Suprapubic skin (tissue), 4 donors: ENCODE measurements around the gene ZNF148. TPM values are rescaled to one million over a fixed set of nuclear protein-coding genes. Genes with fewer than 3 reads are reported as not detected.

Experiments used
- DNase-seq, 2 donors: peaks; one replicate each; pipeline ENCODE4 v3.0.0-alpha.2; 2019; ENCODE audit warnings: low spot score in 2 of 2
- H3K27ac ChIP-seq: fragments of 200-600 bp; sonication (generic); one replicate; pipeline ENCODE4 v1.5.1; 2019
- H3K27me3 ChIP-seq: fragments of 200-600 bp; sonication (generic); one replicate; pipeline ENCODE4 v1.5.1; 2019
- H3K36me3 ChIP-seq: fragments of 200-600 bp; sonication (generic); one replicate; pipeline ENCODE4 v1.5.1; 2019
- H3K4me1 ChIP-seq: fragments of 200-600 bp; sonication (generic); one replicate; pipeline ENCODE4 v1.5.1; 2019
- H3K4me3 ChIP-seq: fragments of 200-600 bp; sonication (generic); one replicate; pipeline ENCODE4 v1.5.1; 2019; ENCODE audit warnings: mild to moderate bottlenecking
- H3K9me3 ChIP-seq: fragments of 200-600 bp; sonication (generic); one replicate; pipeline ENCODE4 v1.5.1; 2019
- CTCF ChIP-seq, 2 donors: fragments of 200-600 bp in 1 of 2; fragments of 450-650 bp in 1 of 2; sonication (generic) in 1 of 2; IDR thresholded peaks; one replicate each; pipeline ENCODE4 v1.5.1; 2016 to 2019; ENCODE audit warnings: antibody characterized with exemption in 2 of 2, mild to moderate bottlenecking in 1 of 2, moderate library complexity in 1 of 2
- EP300 ChIP-seq: sonication (generic); formaldehyde crosslinking; IDR thresholded peaks from one replicate; pipeline ENCODE4 v1.6.1; 2017; ENCODE audit warnings: antibody characterized with exemption
- POLR2A ChIP-seq, 2 donors: fragments of 450-650 bp; IDR thresholded peaks; one replicate each; pipeline ENCODE4 v1.6.1; 2017; ENCODE audit warnings: antibody characterized with exemption in 2 of 2, mild to moderate bottlenecking in 2 of 2, moderate library complexity in 2 of 2
- POLR2AphosphoS5 ChIP-seq, 3 donors: sonication (generic); formaldehyde crosslinking; IDR thresholded peaks; one replicate each; pipeline ENCODE4 v1.6.1; 2017; ENCODE audit warnings: antibody characterized with exemption in 3 of 3
- WGBS: methylation state at CpG from one replicate; pipeline ENCODE4 v1.1.5; 2018; 5-methylcytosine and 5-hydroxymethylcytosine counted together
- total RNA-seq, 4 donors: library from RNA; depleted of rRNA; stranded (reverse); fragments of >200 nt; gene quantifications; one replicate each; pipeline ENCODE4 v1.1.0, GENCODE V29; 2016

ZNF148 gene
- total RNA-seq, 4 donors from 2014 or later = 16.5 to 30.0 (median 20.3) TPM

- Histone ChIP-seq H3K4me1 (no peaks in the 10 kb centered on the region), H3K4me3 (no peak overlapping the region), H3K36me3 (peaks cover 20% of the 10 kb centered on the region), H3K27ac (no peak overlapping the region), H3K27me3 (no peaks in the 10 kb centered on the region), H3K9me3 (no peaks in the 10 kb centered on the region)
- DNase-seq = no peak
- 100% methylated on average over 1 of the region's 1 CpG for WGBS
- TF ChIP-seq EP300 (no peak), POLR2AphosphoS5 (IDR thresholded peaks at IDR 0.05) (no peak), POLR2A (IDR thresholded peaks at IDR 0.05) (no peak), CTCF (IDR thresholded peaks at IDR 0.05) (no peak)
Observed at GRCh38 chr3:125229707-125230106, 145.4 kb downstream of the ZNF148 start.

GRCh38 chr3:125229168-125229567 is 146.0 kb downstream of the ZNF148 start:
- Histone ChIP-seq H3K4me3 (no peak overlapping the region), H3K27me3 (no peaks in the 10 kb centered on the region), H3K36me3 (peaks cover 20% of the 10 kb centered on the region), H3K4me1 (no peaks in the 10 kb centered on the region), H3K9me3 (no peaks in the 10 kb centered on the region), H3K27ac (no peak overlapping the region)
- 84% methylated on average over 7 of the region's 7 CpGs for WGBS
- TF ChIP-seq EP300 (no peak), CTCF (IDR thresholded peaks at IDR 0.05) (no peak), POLR2A (IDR thresholded peaks at IDR 0.05) (no peak), POLR2AphosphoS5 (IDR thresholded peaks at IDR 0.05) (no peak)
- DNase-seq = no peak

- Histone ChIP-seq H3K4me3 (no peak overlapping the region), H3K9me3 (no peaks in the 10 kb centered on the region), H3K36me3 (no peaks in the 10 kb centered on the region), H3K27ac (no peak overlapping the region), H3K27me3 (no peaks in the 10 kb centered on the region), H3K4me1 (no peaks in the 10 kb centered on the region)
- TF ChIP-seq POLR2AphosphoS5 (IDR thresholded peaks at IDR 0.05) (no peak), EP300 (no peak), CTCF (IDR thresholded peaks at IDR 0.05) (no peak), POLR2A (IDR thresholded peaks at IDR 0.05) (no peak)
- 76% methylated on average over 3 of the region's 3 CpGs for WGBS
- DNase-seq = no peak
Observed at GRCh38 chr3:125221831-125222230, 153.3 kb downstream of the ZNF148 start.

- no peak for DNase-seq
- WGBS = 76% methylated on average over 7 of the region's 7 CpGs
Observed at GRCh38 chr3:125220727-125221429, 154.2 kb downstream of the ZNF148 start.

GRCh38 chr3:125220183-125220582 is 154.9 kb downstream of the ZNF148 start:
- Histone ChIP-seq H3K27ac (no peak overlapping the region), H3K27me3 (no peaks in the 10 kb centered on the region), H3K36me3 (no peaks in the 10 kb centered on the region), H3K4me3 (no peak overlapping the region), H3K9me3 (no peaks in the 10 kb centered on the region), H3K4me1 (no peaks in the 10 kb centered on the region)
- WGBS = 65% methylated on average over 10 of the region's 10 CpGs
- DNase-seq = no peak
- TF ChIP-seq EP300 = no peak
- TF ChIP-seq POLR2AphosphoS5 (IDR thresholded peaks at IDR 0.05) = no peak
- TF ChIP-seq POLR2A (IDR thresholded peaks at IDR 0.05) = no peak
- TF ChIP-seq CTCF (IDR thresholded peaks at IDR 0.05) = no peak

More at GRCh38 chr3:125220727-125221429, 154.2 kb downstream of the ZNF148 start:
- TF ChIP-seq POLR2AphosphoS5 (IDR thresholded peaks at IDR 0.05) = no peak
- TF ChIP-seq CTCF (IDR thresholded peaks at IDR 0.05) = no peak
- TF ChIP-seq POLR2A (IDR thresholded peaks at IDR 0.05) = no peak
- no peak for TF ChIP-seq EP300
- Histone ChIP-seq H3K4me1 (no peaks in the 10 kb centered on the region), H3K36me3 (no peaks in the 10 kb centered on the region), H3K9me3 (no peaks in the 10 kb centered on the region), H3K27me3 (no peaks in the 10 kb centered on the region), H3K4me3 (no peak overlapping the region), H3K27ac (no peak overlapping the region)
